Measurements from ENCODE around the gene FGF14.
"Not testable (repeated sequence)": the region's sequence is repeated elsewhere in the genome, so short reads cannot be mapped to it uniquely, and the experiment has no call there.

FGF14 gene

DNA sequence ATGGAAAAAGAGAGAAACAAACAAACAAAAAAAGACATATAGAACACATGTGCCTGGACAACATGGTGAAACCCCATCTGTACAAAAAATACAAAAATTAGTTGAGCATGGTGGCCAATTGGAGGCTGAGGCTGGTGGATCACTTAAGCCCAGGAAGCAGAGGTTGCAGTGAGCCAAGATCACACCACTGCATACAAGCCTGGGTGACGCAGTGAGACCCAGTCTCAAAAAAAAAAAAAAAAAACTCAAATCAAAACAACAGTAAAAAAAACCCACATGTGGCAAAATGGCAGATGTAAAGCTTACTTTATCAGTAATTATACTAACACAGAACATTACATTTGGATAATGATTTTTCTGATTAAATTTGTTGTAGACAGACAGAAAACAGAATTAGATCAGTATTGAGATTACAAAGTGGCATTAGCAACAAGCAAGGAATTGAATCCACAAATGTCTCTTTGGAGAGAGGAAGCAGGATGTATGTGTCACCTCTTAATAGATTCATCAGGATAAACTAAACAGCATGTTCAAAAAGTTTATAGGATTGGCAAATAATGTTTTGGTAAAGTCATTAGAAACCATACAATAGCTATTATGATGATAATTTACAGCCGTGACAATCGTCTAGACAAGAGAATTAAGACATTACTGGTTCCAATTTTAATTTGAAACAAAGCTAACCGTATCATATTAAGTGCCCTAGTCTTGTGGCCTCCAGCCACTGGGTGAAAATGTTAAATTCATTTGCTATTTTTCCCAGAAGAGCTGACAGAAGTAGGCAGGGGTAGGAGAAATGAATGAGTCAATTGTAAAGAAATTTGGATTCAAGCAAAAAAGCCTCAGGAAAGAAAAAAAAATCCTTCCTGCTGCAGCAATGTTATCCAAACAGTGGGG lies 206.0 kb downstream of the FGF14 start:
- no peak for DNase-seq (ENCODE audit: low read depth, low spot score)

- no peak for DNase-seq (ENCODE audit: low read depth, low spot score)
Observed at GRCh38 chr13:102192858-102193257, 209.0 kb downstream of the FGF14 start.

DNA sequence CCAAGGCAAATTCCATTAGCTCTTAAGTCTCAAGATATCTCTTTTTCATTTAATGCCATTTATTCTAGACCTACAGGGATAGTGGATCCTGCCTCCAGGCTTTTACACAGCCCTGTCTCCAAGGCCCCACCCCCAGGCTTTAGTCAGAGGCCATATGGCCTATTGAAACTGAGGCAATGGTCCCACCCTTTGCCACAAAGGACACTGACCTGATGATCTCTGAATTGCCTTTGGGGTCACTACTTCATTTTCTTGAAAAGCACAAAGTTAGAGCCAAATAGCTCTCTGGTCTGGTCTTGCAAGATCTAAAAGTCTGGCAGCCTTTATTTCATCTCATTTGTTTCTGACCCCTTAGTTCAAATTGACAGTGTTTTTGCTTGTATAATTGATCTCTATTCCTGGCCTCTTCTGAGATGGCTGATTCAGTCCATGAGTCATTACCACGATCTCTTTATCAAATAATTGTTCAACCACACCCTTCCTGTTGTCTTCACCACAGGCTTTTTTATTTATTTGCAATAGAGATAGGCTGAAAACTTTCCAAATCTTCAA lies 209.8 kb downstream of the FGF14 start:
- no peak for DNase-seq (ENCODE audit: low read depth, low spot score)

DNA sequence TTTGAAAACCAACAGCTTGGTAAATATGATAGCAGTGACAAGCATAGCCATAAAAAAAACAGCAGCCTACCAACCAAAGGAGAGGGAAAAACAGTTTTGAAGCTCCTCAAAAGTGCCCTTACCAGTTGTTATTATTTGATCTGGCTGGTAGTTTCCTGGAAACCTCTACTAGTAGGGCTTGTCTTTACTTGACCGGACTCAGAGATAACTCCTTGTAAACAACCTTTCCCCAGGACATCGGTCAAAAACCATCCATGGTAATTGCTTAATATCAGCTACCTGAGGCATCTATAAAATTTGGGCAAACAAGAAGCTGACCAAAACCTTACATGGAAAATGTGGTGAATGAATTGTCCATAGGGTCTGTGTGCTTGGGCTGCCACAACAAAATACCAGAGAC lies 210.9 kb downstream of the FGF14 start:
- DNase-seq (ENCODE audit: low read depth, low spot score), result no peak

- no peak for DNase-seq (ENCODE audit: low read depth, low spot score)
Observed at GRCh38 chr13:102187313-102187712, 214.5 kb downstream of the FGF14 start.

- DNase-seq (ENCODE audit: low read depth, low spot score), result no peak
Observed at GRCh38 chr13:102185375-102185984, 216.4 kb downstream of the FGF14 start.

DNA sequence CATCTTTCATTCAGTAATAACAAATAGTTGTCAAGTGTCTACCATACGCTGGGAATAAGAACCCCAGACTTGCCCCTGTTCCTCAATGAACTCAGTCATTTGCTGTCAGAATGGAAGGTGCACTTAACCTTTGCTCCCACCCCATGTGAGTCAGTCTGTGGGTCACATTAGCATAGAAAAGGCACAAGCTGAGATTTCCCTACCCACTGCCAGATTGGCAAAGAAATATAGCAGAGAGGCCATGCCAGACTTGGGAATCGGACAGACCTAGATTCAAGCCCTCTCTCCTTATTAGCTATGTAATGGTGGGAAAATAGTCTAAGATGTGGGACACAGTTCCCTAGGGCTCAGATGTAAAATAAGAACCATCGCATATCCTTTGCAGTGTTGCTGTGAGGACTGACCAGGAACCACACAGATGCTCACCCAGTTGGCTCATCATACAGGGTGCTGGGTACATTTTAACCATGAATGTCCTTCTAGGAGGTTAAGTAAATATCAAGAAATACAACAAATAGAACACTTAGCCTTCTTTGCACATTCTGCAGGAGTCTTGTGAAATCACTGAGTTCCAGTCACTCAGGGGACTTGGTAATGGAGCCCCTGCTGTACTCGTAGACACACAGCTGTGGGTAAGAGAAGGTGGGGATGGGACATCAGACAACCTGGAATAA lies 218.2 kb downstream of the FGF14 start:
- DNase-seq (ENCODE audit: low read depth, low spot score), result no peak

- no peak for DNase-seq (ENCODE audit: low read depth, low spot score)
Observed at GRCh38 chr13:102182170-102182569, 219.7 kb downstream of the FGF14 start.

- no peak for DNase-seq (ENCODE audit: low read depth, low spot score)
Observed at GRCh38 chr13:102177431-102177830, 224.4 kb downstream of the FGF14 start.

DNA sequence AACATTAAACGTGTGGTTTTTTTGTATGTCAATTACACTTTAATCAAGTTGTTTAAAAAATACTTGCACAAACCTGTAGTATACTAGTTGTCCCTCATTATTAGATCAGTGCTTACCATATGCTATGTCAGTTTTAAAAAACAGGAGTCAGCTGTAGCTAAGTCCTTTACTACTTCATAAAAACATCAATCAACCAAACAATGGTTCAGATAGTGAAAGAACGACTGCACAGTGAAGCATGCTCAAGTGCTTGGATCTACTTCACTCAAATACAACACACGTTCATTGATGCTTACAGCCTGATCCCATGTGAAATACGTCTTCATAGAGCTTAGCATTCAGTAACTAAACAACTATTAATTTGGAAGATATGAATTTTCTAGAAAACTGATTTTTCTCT lies 225.0 kb downstream of the FGF14 start:
- no peak for DNase-seq (ENCODE audit: low read depth, low spot score)

DNA sequence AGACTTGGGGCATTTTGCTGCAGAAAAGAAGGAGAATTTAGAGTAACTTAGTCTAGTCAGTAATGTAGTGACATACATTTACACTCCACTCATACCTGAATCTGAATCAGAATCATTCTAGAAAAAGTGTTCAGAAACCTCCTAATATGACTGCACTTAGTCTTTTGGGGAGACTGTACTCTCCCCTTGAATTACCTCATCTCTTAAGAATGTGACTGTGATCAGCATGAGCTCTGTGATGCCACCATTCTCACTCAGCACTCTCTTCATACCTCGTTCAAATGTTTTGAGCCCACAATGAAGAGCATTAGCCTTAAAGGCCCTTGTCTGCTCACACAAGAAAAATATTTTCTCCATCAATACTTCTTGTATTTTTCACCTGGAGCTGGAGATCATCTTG lies 229.4 kb downstream of the FGF14 start:
- DNase-seq (ENCODE audit: low read depth, low spot score), result no peak

DNA sequence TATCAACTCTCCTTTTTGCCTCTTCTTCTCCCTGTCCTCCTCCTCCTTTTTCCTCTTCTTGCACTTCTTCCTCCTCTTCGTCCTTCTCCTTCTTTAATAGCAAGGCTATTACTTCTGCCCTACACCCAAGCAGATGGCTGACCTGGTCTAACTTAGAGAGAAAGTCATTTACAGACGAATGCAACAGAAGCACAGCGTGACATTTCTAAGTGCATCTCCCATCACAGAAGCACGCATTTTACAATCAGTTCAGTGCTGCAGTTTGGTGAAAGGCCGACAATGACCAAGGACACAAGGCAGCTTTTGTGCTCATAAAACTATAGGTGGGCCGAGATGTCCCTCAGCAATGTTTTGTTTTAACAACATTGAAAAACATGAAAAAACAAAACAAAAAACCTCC lies 231.5 kb downstream of the FGF14 start:
- DNase-seq (ENCODE audit: low read depth, low spot score), result no peak

DNA sequence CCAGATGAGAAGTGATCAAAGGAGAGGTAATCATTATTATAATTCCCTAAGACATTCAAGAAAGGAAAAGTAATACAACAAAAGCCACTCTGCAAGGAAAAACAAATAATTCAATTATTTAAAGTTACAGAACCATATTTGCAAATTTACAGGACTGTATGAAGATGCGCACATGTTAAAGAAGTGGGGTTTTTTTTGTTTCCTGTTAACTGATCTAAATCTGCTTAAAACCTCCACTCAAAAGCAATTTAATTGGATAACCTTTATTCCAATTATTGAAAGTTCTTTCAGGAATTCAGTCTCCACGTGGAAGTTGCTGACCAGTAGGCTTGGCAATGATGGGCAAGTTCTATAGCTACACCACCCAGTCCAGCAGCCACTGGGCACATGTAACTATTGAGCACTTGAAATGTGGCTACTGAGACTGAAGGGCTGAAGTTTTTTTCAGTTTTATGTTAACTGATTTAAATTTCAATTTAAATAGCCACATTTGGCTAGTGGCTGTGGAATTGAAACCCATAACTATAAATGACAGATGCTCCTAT lies 232.3 kb downstream of the FGF14 start:
- DNase-seq (ENCODE audit: low read depth, low spot score), result no peak

GRCh38 chr13:102152790-102153189 lies 249.1 kb downstream of the FGF14 start:
- no peak for DNase-seq (ENCODE audit: low read depth, low spot score)

- no peak for DNase-seq (ENCODE audit: low read depth, low spot score)
Observed at GRCh38 chr13:102147353-102147752, 254.5 kb downstream of the FGF14 start.

DNA sequence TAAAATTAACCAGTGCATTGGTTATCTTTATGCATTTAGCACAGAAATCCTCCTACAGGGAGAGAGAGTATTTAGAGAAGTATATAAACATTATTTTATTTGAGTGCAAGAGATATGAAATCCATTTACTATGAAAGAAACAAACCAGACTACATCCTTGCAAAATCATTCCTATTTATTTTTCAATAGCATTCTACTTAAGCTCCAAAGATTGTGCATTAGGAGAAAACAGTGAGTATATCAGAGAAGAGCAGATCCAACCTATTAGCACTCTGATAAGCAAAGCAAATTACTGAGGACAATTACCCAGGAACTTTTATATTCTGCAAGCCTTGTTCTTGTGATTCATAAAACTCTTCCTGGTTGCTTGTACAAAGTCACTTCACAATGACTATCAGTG lies 256.1 kb downstream of the FGF14 start:
- DNase-seq (ENCODE audit: low read depth, low spot score), result no peak

- no peak for DNase-seq (ENCODE audit: low read depth, low spot score)
Observed at GRCh38 chr13:102142473-102142826, 259.4 kb downstream of the FGF14 start.

DNA sequence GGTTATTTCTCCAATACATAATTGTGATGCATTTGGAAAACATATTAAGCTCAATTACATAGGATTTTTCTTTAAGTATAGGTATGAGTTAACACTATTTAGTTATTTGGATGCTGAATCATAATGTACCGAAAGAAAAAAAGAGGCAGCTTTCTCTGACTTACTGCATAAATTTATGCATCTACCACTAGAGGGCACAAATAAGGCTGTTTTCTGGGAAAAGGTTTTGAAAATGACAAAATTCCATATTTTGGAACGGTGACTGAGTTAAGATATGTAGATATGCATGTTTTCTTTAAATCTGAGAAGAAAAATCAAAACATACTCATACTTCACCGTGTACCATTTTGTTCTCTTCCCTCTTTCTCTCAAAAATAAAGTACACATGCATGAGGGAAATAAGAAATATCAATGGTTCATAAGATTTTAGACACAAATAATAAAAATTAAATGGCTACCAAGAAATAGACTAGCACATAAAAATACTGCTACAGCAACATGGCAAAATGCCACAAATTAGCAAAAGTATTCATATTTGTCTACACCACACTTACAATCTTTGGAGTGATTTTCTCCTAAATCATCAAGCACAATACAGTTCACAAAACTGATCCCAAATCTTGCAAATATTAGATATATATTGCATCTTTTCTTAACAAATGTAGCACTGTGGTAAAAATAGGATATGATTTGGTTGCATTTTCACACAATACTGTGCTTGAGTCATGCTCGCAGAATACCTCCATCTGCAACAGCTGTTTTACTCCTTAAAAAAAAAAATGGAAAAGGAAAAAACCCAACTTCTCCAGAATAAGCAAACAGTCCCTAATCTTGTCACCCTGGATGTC lies 260.0 kb downstream of the FGF14 start:
- DNase-seq (ENCODE audit: low read depth, low spot score), result no peak

DNA sequence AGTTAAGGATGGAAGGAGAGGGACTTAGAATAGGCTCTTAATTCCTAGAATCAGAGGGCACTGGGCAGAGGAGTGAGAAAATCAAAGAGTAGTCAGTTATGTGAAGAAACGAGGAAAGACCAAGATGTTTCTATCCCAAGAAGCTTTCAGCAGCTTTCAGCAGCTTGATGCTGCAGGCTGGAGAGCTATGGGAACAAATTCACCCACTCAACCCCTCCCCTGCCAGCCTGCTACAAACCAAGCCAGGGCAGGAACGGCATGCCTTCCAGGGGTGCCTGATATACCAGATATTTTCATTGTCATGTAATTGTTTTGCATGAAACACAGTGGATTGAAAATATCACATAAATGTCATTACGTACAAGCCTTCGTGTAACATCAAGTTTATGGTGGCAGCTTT lies 262.2 kb downstream of the FGF14 start:
- DNase-seq (ENCODE audit: low read depth, low spot score), result no peak

DNA sequence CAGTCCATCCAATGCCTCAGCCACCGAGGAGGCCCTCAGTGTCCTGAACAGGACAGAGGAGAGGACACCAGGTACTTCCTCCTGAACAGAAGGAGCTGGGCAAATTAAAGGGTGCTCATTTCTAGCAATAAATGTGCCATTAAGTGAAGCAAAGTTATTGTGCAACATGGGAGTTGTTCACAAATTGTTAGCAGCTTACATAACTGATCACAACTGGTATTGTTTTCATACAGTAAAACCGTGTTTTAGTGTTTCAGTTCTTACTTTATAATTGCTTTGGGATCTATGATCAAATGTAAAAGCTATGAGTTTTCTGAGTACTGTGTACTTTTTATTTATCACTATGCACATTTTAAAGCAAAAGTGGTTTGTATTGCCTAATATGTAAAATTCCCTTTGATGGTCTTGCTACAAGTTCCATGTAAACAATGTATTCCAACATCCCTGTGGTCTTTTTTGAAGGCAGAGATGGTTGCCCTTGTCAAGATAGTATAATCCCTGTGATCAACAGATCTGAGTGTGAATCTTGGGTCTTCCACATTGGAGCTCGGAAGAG lies 263.1 kb downstream of the FGF14 start:
- no peak for DNase-seq (ENCODE audit: low read depth, low spot score)

DNA sequence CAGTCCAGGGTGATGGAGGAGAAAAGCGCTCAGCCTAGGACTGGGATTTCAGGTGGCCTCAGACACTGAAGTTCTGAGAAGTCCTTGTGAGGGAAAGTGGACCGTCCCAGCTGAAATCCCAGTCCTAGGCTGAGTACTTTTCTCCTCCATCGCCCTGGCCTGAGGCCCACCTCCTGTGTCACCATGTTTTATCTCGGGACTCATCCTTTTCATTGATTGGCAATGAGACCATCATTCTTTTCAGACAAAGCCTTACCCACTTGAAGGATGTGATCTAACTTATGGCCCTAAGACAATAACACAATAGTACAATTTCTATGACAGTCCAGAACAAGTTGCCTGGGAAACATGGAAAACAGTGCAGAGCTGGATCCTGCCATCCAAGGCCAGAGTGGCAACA lies 263.9 kb downstream of the FGF14 start:
- DNase-seq (ENCODE audit: low read depth, low spot score), result not testable (repeated sequence)

All from iPS DF 19.7 (cell line).